ENCODE measurements around the gene RNF151. TPM values are rescaled to one million over a fixed set of nuclear protein-coding genes. Genes with fewer than 3 reads are reported as not detected.

The RNF151 gene
- total and polyA plus RNA-seq, 2 of the 13 experiments (the other 11 are each of a cell fraction or from before 2014, with no cell fraction given) = not detected

DNA sequence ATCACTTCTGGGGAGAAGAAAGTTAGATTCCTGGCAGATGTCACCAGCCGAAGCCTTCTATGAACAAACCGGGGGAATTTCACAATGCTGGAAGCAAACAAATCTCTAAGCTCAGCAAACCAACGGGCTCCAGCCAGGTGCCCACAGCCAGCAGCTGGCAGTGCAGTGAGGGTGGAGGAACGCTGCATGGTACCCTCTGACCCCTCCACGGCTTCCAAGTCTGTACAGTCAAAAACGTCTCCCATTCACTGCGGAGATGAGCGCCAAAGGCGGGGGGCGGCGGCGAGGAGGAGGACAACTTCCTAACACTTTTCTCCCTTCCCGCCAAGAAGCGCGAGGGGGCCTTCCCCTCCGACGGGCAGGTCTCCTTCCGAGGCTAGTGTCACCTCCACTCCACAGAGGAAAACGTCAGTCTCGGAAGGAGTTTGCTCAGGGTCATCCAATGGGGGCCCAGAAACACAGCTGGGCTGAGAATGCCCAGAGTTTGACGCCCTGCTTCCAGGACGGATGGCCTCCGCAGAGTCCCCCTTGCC lies 42.0 kb downstream of the RNF151 start (continued):
- TF ChIP-seq, protein P1, sequence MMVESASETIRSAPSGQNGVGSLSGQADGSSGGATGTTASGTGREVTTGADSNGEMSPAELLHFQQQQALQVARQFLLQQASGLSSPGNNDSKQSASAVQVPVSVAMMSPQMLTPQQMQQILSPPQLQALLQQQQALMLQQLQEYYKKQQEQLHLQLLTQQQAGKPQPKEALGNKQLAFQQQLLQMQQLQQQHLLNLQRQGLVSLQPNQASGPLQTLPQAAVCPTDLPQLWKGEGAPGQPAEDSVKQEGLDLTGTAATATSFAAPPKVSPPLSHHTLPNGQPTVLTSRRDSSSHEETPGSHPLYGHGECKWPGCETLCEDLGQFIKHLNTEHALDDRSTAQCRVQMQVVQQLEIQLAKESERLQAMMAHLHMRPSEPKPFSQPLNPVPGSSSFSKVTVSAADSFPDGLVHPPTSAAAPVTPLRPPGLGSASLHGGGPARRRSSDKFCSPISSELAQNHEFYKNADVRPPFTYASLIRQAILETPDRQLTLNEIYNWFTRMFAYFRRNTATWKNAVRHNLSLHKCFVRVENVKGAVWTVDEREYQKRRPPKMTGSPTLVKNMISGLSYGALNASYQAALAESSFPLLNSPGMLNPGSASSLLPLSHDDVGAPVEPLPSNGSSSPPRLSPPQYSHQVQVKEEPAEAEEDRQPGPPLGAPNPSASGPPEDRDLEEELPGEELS (CRISPR knock-in tag; IDR thresholded peaks at IDR 0.05) = no peak
- TF ChIP-seq ZNF260 (CRISPR knock-in tag; IDR thresholded peaks at IDR 0.05; ENCODE audit: borderline replicate concordance, low read depth) (no peak), THYN1 (CRISPR knock-in tag; IDR thresholded peaks at IDR 0.05; ENCODE audit: borderline replicate concordance, low read depth) (no peak)
- TF ChIP-seq, protein P2, sequence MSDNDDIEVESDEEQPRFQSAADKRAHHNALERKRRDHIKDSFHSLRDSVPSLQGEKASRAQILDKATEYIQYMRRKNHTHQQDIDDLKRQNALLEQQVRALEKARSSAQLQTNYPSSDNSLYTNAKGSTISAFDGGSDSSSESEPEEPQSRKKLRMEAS (IDR thresholded peaks at IDR 0.05) = peak; percentile 54; the same call in 1 of the 2 replicates

DNA sequence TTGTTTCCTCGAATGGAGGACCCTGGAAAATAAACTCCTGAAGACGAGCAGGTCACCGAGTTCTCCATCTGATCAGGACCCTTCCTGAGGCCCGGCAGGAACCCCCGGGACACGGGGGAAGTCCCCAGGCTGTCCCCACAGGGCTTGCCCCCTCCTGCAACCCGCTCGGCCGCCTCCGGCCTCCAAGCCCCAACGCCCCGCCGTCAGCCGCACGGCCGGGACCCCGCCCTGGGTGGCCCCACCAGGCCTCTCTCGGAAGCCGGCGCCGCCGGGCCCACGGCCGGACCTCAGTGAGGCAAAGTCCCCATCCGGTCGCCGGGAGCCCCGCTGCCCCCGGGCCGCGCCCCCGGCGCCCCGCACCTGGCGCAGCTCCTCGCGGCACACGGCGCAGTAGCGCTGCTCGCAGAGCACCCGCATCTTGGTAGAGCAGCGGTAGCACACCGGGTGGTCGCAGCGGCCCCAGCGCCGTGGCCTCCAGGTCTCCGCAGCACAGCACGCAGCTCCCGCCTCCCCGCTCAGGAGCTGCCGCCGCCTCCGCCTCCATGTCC lies 42.6 kb downstream of the RNF151 start:
- Histone ChIP-seq H3K27me3 (ENCODE audit: control insufficient read depth in 1 of 2, insufficient read depth in 2 of 2, low read length in 2 of 2) (no peaks in the 10 kb centered on the region), H3K27ac (ENCODE audit: extremely low read length, insufficient read depth, low read length) (peak overlapping the region; percentile 78), H3K4me1 (ENCODE audit: insufficient read depth, low read length) (peaks cover 69% of the 10 kb centered on the region), H3K9me3 (ENCODE audit: low read length) (no peaks in the 10 kb centered on the region), H3K4me2 (ENCODE audit: low read depth, low read length) (peak overlapping the region; percentile 83), H3K4me3 (replicated peaks in 1 of 3; ENCODE audit: insufficient read depth in 1 of 3, low read depth in 2 of 3, low read length in 3 of 3) (peak overlapping the region; percentile 76 to 81 (median 79)), H3K36me3 (replicated peaks in 1 of 2; ENCODE audit: control insufficient read depth in 1 of 2, insufficient read depth in 2 of 2, low read length in 2 of 2) (no peaks in the 10 kb centered on the region; a peak in 1 of 5 replicates), H4K20me1 (ENCODE audit: insufficient read depth, low read length) (peaks cover 13% of the 10 kb centered on the region; the same call in 1 of the 2 replicates), H2AFZ (ENCODE audit: low read length) (no peak overlapping the region), H3K9ac (ENCODE audit: insufficient read depth, low read depth, low read length) (peak overlapping the region; percentile 93), H3K79me2 (ENCODE audit: insufficient read depth, low read length) (peaks cover 49% of the 10 kb centered on the region)
- no TSS peak for BruUV-seq (replicated peaks)
- CTCF ChIA-PET (ENCODE audit: low intra/inter-chr PET ratio, low total read pairs) = interaction anchor here (1.4 kb wide), 1 partner anchor 131 kb away, joined by 4 read pairs; no protein-coding TSS in a partner anchor
- FAIRE-seq (no peak), DNase-seq (ENCODE audit: low spot score) (no peak), ATAC-seq (peak; percentile 6)
- intact Hi-C loops (cut with micrococcal nuclease; ENCODE audit: unreplicated experiment) = no loop called here
- in situ Hi-C loops (cut with HindIII; ENCODE audit: extremely low pct_ligation_motif_present, low pct_unique_long_range_greater_than_20kb) = no loop called here
- POLR2A ChIA-PET = interaction anchor here (0.6 to 2.1 kb wide), 17 partner anchors 9 to 241 kb away, joined by 3 to 16 read pairs (median 4); partner anchors contain the start of genes GFER, NHERF2, NPW and RPS2
- 0% methylated on average over 14 of the region's 55 CpGs for WGBS (ENCODE audit: low lambda C conversion rate)
- TF ChIP-seq KDM5A (IDR thresholded peaks at IDR 0.05; ENCODE audit: borderline replicate concordance, low read length) (0 out of 2 replicates have a peak, but pooled peaks have one; percentile 13), BRD4 (CRISPR knock-in tag; IDR thresholded peaks at IDR 0.05) (0 out of 2 replicates have a peak, but pooled peaks have one; percentile 29), ZNF547 (CRISPR knock-in tag; IDR thresholded peaks at IDR 0.05) (peak; percentile 15; the same call in 1 of the 2 replicates), KMT2A (CRISPR knock-in tag; IDR thresholded peaks at IDR 0.05) (peak; percentile 9; the same call in 1 of the 2 replicates), ZNF34 (CRISPR knock-in tag; IDR thresholded peaks at IDR 0.05; ENCODE audit: borderline replicate concordance) (no peak), ARNT2 (CRISPR knock-in tag; IDR thresholded peaks at IDR 0.05; ENCODE audit: low read depth) (0 out of 2 replicates have a peak, but pooled peaks have one; percentile 14), ATF7-NPFF (CRISPR knock-in tag; IDR thresholded peaks at IDR 0.05; ENCODE audit: low read depth) (0 out of 2 replicates have a peak, but pooled peaks have one; percentile 15), ZFP36L2 (CRISPR knock-in tag; IDR thresholded peaks at IDR 0.05) (no peak), CBFB (CRISPR knock-in tag; IDR thresholded peaks at IDR 0.05) (0 out of 2 replicates have a peak, but pooled peaks have one; percentile 8)
- TF ChIP-seq, protein P3, sequence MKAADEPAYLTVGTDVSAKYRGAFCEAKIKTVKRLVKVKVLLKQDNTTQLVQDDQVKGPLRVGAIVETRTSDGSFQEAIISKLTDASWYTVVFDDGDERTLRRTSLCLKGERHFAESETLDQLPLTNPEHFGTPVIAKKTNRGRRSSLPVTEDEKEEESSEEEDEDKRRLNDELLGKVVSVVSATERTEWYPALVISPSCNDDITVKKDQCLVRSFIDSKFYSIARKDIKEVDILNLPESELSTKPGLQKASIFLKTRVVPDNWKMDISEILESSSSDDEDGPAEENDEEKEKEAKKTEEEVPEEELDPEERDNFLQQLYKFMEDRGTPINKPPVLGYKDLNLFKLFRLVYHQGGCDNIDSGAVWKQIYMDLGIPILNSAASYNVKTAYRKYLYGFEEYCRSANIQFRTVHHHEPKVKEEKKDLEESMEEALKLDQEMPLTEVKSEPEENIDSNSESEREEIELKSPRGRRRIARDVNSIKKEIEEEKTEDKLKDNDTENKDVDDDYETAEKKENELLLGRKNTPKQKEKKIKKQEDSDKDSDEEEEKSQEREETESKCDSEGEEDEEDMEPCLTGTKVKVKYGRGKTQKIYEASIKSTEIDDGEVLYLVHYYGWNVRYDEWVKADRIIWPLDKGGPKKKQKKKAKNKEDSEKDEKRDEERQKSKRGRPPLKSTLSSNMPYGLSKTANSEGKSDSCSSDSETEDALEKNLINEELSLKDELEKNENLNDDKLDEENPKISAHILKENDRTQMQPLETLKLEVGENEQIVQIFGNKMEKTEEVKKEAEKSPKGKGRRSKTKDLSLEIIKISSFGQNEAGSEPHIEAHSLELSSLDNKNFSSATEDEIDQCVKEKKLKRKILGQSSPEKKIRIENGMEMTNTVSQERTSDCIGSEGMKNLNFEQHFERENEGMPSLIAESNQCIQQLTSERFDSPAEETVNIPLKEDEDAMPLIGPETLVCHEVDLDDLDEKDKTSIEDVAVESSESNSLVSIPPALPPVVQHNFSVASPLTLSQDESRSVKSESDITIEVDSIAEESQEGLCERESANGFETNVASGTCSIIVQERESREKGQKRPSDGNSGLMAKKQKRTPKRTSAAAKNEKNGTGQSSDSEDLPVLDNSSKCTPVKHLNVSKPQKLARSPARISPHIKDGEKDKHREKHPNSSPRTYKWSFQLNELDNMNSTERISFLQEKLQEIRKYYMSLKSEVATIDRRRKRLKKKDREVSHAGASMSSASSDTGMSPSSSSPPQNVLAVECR (CRISPR knock-in tag; IDR thresholded peaks at IDR 0.05; ENCODE audit: borderline replicate concordance) = peak; percentile 16

All from HepG2 (cell line).